Endothelial cell of umbilical vein (primary cell): ENCODE results near the gene COL1A1.

Experiments
- CTCF ChIP-seq, 2 donors: IDR thresholded peaks; 1 replicate in 1 of 2; 2 replicates in 1 of 2; pipeline ENCODE4 v1.5.1; 2011; ENCODE audit warnings: low read length in 2 of 2, mild to moderate bottlenecking in 2 of 2, moderate library complexity in 2 of 2, control low read depth in 1 of 2, inconsistent platforms in 1 of 2, low read depth in 1 of 2; ENCODE audit not compliant: insufficient read depth in 1 of 2; ENCODE audit errors: extremely low read depth in 1 of 2
- EZH2 ChIP-seq: IDR thresholded peaks from 2 replicates; pipeline ENCODE4 v1.6.1; 2012; ENCODE audit warnings: borderline replicate concordance, low read depth, mild to moderate bottlenecking, moderate library complexity, low read length, inconsistent platforms; ENCODE audit not compliant: severe bottlenecking
- FOS ChIP-seq: IDR thresholded peaks from 2 replicates; pipeline ENCODE4 v1.6.1; 2011; ENCODE audit warnings: mild to moderate bottlenecking, low read length, moderate library complexity, borderline replicate concordance; ENCODE audit not compliant: insufficient read depth
- JUN ChIP-seq: IDR thresholded peaks from 2 replicates; pipeline ENCODE4 v1.6.1; 2011; ENCODE audit warnings: borderline replicate concordance, low read depth; ENCODE audit not compliant: insufficient read length, insufficient read depth
- MYC ChIP-seq: IDR thresholded peaks from one replicate; pipeline ENCODE4 v1.6.1; 2011; ENCODE audit warnings: mild to moderate bottlenecking, low read depth, low read length
- POLR2A ChIP-seq: IDR thresholded peaks from 2 replicates; pipeline ENCODE4 v1.6.1; 2012; ENCODE audit warnings: low read depth, mild to moderate bottlenecking, control low read depth, low read length
- POLR2AphosphoS5 ChIP-seq: IDR thresholded peaks from 2 replicates; pipeline ENCODE4 v1.6.1; 2012; ENCODE audit warnings: low read depth, mild to moderate bottlenecking, control low read depth, low read length, moderate library complexity; ENCODE audit not compliant: insufficient read depth
- TF ChIP-seq, protein P1 (sequence below): IDR thresholded peaks from 2 replicates; pipeline ENCODE4 v1.6.1; 2011; ENCODE audit not compliant: insufficient read depth, insufficient read length

- no peak for TF ChIP-seq CTCF (IDR thresholded peaks at IDR 0.05; ENCODE audit: extremely low read depth in 1 of 2, insufficient read depth in 1 of 2, low read depth in 1 of 2, low read length in 2 of 2)
- no peak for TF ChIP-seq POLR2AphosphoS5
- no peak for TF ChIP-seq POLR2A
- no peak for TF ChIP-seq JUN
- TF ChIP-seq, protein P1, sequence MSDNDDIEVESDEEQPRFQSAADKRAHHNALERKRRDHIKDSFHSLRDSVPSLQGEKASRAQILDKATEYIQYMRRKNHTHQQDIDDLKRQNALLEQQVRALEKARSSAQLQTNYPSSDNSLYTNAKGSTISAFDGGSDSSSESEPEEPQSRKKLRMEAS: no peak
- TF ChIP-seq MYC: no peak
- TF ChIP-seq EZH2: no peak
- TF ChIP-seq FOS: no peak
Measured at GRCh38 chr17:50161911-50162288, 39.5 kb downstream of the COL1A1 start.
